WERI-Rb-1 (cell line): Measurements from ENCODE around the gene SEC24D.

Experiments used
- DNase-seq: peaks from one replicate; pipeline ENCODE4 v3.0.0-alpha.2; 2020
- H3K27ac ChIP-seq: fragments of 250-450 bp; sonication (Bioruptor Pico); 2 replicates; pipeline ENCODE4 v1.5.1; 2020; ENCODE audit warnings: mild to moderate bottlenecking, moderate library complexity
- H3K27me3 ChIP-seq: fragments of 250-450 bp; sonication (Bioruptor Pico); 2 replicates; pipeline ENCODE4 v1.5.1; 2021; ENCODE audit warnings: mild to moderate bottlenecking, low read depth, moderate library complexity; ENCODE audit not compliant: insufficient read depth, severe bottlenecking
- H3K36me3 ChIP-seq: fragments of 250-450 bp; sonication (Bioruptor Pico); 2 replicates; pipeline ENCODE4 v1.5.1; 2020; ENCODE audit warnings: mild to moderate bottlenecking, moderate library complexity
- H3K4me3 ChIP-seq: 2 replicates; pipeline ENCODE4 v1.5.1; 2011; ENCODE audit warnings: low read depth, mild to moderate bottlenecking, control low read depth, low read length
- H3K9me3 ChIP-seq: fragments of 250-450 bp; sonication (Bioruptor Pico); 2 replicates; pipeline ENCODE4 v1.5.1; 2021; ENCODE audit warnings: mild to moderate bottlenecking, moderate library complexity; ENCODE audit not compliant: severe bottlenecking
- CTCF ChIP-seq: IDR thresholded peaks from 2 replicates; pipeline ENCODE4 v1.5.1; 2011; ENCODE audit warnings: low read depth, mild to moderate bottlenecking, control low read depth, inconsistent platforms, low read length

SEC24D gene

DNA sequence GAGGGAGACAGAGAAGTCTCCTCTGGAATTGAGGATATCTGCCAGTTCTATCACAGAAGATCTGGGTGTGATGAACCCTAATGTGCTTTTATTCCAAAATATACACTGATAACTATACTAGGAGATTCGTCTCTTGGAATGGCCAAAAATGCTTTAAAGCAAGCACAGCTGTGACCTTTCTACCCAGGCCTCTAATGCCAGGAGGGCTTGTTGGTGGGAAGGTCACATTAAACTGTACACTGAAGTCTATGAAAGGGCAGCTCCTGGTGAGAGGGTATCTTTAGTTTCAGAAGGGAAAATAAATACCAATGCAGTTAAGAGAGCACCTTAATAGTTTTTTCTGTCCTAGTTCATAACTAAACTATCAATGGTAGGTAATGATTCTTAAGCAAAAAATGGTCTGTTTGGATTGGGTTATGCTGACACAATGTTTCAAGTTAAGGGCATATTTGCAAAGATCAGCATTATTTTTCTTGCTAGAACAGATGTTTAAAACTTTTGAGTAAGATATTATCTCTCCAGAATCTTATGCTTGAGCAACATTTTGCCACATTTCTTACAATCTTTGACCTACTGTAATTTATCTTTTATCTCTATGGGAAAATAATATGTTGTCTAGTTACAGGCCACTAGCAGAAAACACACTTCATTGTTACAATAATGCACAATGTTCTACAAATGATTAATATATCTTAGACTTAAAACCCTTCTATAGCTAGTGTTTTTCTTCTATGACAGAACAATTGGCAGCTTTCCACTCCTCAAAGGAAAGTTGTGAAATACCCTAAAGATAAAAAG, 59.6 kb downstream of the SEC24D start:
- H3K4me3 ChIP-seq, result no peak overlapping the region
- H3K36me3 ChIP-seq, result no peaks in the 10 kb centered on the region
- TF ChIP-seq CTCF, result no peak
- no peak overlapping the region for H3K27ac ChIP-seq
- no peaks in the 10 kb centered on the region for H3K27me3 ChIP-seq
- no peak for DNase-seq
- no peaks in the 10 kb centered on the region for H3K9me3 ChIP-seq

- Histone ChIP-seq H3K27ac (no peak overlapping the region), H3K9me3 (no peaks in the 10 kb centered on the region), H3K36me3 (no peaks in the 10 kb centered on the region), H3K4me3 (no peak overlapping the region), H3K27me3 (no peaks in the 10 kb centered on the region)
- DNase-seq, result no peak
- TF ChIP-seq CTCF, result no peak
Observed at GRCh38 chr4:118775405-118775804, 60.5 kb downstream of the SEC24D start.

DNA sequence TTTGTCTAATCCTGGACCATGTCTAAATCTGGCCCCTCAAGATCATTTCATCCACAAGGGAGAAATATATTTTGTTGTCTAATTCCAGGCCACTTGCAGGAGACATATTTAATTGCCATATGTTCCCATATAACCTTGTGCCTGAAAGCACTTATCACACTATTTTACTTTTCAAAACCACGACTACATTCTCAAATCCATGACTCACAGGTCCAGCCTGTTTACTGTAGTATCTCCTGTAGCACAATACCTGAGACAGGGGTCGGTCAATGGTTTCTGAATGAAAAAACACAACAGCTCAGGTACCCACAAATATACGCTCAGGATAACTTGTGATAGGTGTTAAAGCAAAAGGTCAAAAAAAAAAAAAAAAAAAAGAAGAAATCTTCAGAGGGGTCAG, 60.9 kb downstream of the SEC24D start:
- Histone ChIP-seq H3K4me3 (no peak overlapping the region), H3K27ac (no peak overlapping the region), H3K27me3 (no peaks in the 10 kb centered on the region), H3K36me3 (no peaks in the 10 kb centered on the region), H3K9me3 (no peaks in the 10 kb centered on the region)
- TF ChIP-seq CTCF, result no peak
- no peak for DNase-seq

DNA sequence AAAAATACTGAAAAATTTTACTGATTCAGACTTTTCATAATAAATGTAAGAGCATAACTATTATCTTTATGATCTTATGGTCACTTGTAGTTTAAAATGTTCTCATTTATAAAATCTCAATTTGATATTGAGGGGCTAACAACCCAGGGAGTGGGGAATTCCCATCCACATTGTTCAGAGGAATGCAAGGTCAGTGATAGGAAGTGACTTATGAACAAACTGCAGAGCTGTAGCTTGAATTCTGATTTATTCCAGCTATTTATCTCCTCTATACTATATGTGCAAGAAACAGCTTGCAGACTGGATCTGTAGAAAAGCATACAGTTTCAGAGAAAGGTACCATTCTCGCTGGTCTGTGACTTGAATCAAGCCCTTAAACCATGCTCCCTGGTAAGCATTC, 61.6 kb downstream of the SEC24D start:
- Histone ChIP-seq H3K27ac (no peak overlapping the region), H3K36me3 (no peaks in the 10 kb centered on the region), H3K27me3 (no peaks in the 10 kb centered on the region), H3K4me3 (no peak overlapping the region), H3K9me3 (no peaks in the 10 kb centered on the region)
- no peak for DNase-seq
- no peak for TF ChIP-seq CTCF

- H3K27ac ChIP-seq, result no peak overlapping the region
Observed at GRCh38 chr4:118773429-118773792, 62.5 kb downstream of the SEC24D start.

More at GRCh38 chr4:118773429-118773792, 62.5 kb downstream of the SEC24D start:
- no peak for DNase-seq
- Histone ChIP-seq H3K4me3 (no peak overlapping the region), H3K9me3 (no peaks in the 10 kb centered on the region), H3K36me3 (no peaks in the 10 kb centered on the region), H3K27me3 (no peaks in the 10 kb centered on the region)
- TF ChIP-seq CTCF, result no peak
